ENCODE measurements around the gene C1QL4. TPM values are rescaled to one million over a fixed set of nuclear protein-coding genes. Genes with fewer than 3 reads are reported as not detected.

C1QL4 gene
- total and polyA plus RNA-seq, 9 of the 15 experiments (the other 6 are each of a cell fraction or from before 2014, with no cell fraction given), result 0.08 to 2.1 (median 0.31) TPM

GRCh38 chr12:49322708-49323523 lies 14.1 kb downstream of the C1QL4 start, which contains the start of gene TROAP (continued):
- TF ChIP-seq L3MBTL2 (IDR thresholded peaks at IDR 0.05) (peak; percentile 34; the same call in 1 of the 2 replicates), SIN3A (IDR thresholded peaks at IDR 0.05; ENCODE audit: borderline replicate concordance in 2 of 2, control insufficient read depth in 1 of 2, low read depth in 2 of 2, low read length in 2 of 2) (peak; percentile 71 to 80; a peak in 2 of 4 replicates), MAFK (IDR thresholded peaks at IDR 0.05; ENCODE audit: low read length) (0 out of 2 replicates have a peak, but pooled peaks have one; percentile 1), ZFX (CRISPR knock-in tag; IDR thresholded peaks at IDR 0.05) (peak; percentile 86), MYC (IDR thresholded peaks at IDR 0.05; ENCODE audit: low read depth, low read length) (peak; percentile 29; the same call in 1 of the 2 replicates), MYC (CRISPR knock-in tag; IDR thresholded peaks at IDR 0.05; ENCODE audit: borderline replicate concordance, low read depth) (0 out of 2 replicates have a peak, but pooled peaks have one; percentile 36), ETS1 (conservative IDR thresholded peaks at IDR 0.05; ENCODE audit: control insufficient read depth, low read depth, low read length) (0 out of 2 replicates have a peak, but pooled peaks have one; percentile 28), RBM25 (IDR thresholded peaks at IDR 0.05; ENCODE audit: low read depth, low read length, severe bottlenecking) (peak; percentile 74), RBFOX2 (IDR thresholded peaks at IDR 0.05; ENCODE audit: low read depth, low read length) (peak; percentile 97), TOE1 (IDR thresholded peaks at IDR 0.05; ENCODE audit: borderline replicate concordance) (peak; percentile 50; the same call in 1 of the 2 replicates), TOE1 (CRISPR knock-in tag; IDR thresholded peaks at IDR 0.05; ENCODE audit: borderline replicate concordance, low read depth) (no peak), MEIS2 (IDR thresholded peaks at IDR 0.05; ENCODE audit: partially characterized antibody) (no peak), MNT (conservative IDR thresholded peaks at IDR 0.05) (peak in 1 of 2 experiments; percentile 74; a peak in 2 of 4 replicates), RERE (CRISPR knock-in tag; IDR thresholded peaks at IDR 0.05; ENCODE audit: borderline replicate concordance) (no peak), ZNF780A (CRISPR knock-in tag; IDR thresholded peaks at IDR 0.05) (no peak), HDAC2 (IDR thresholded peaks at IDR 0.05) (peak; percentile 75), NBN (IDR thresholded peaks at IDR 0.05; ENCODE audit: low read depth) (0 out of 2 replicates have a peak, but pooled peaks have one; percentile 33), MYBL2 (IDR thresholded peaks at IDR 0.05; ENCODE audit: low read depth) (peak; percentile 94), MYBL2 (CRISPR knock-in tag; IDR thresholded peaks at IDR 0.05; ENCODE audit: borderline replicate concordance) (no peak)

Measured in K562 (cell line).